Measurements from ENCODE around the gene ATOH1.

The ATOH1 gene, protein sequence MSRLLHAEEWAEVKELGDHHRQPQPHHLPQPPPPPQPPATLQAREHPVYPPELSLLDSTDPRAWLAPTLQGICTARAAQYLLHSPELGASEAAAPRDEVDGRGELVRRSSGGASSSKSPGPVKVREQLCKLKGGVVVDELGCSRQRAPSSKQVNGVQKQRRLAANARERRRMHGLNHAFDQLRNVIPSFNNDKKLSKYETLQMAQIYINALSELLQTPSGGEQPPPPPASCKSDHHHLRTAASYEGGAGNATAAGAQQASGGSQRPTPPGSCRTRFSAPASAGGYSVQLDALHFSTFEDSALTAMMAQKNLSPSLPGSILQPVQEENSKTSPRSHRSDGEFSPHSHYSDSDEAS

DNA sequence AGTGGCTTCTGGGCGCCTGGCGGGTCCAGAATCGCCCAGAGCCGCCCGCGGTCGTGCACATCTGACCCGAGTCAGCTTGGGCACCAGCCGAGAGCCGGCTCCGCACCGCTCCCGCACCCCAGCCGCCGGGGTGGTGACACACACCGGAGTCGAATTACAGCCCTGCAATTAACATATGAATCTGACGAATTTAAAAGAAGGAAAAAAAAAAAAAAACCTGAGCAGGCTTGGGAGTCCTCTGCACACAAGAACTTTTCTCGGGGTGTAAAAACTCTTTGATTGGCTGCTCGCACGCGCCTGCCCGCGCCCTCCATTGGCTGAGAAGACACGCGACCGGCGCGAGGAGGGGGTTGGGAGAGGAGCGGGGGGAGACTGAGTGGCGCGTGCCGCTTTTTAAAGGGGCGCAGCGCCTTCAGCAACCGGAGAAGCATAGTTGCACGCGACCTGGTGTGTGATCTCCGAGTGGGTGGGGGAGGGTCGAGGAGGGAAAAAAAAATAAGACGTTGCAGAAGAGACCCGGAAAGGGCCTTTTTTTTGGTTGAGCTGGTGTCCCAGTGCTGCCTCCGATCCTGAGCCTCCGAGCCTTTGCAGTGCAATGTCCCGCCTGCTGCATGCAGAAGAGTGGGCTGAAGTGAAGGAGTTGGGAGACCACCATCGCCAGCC lies at the start of gene ATOH1:
Gene ATOH1 (plus strand): TSS at position 422 of the 663 bp plus-strand sequence. CDS start 174 bp downstream, at position 596.
- Histone ChIP-seq H3K27me3 (ENCODE audit: low read length) (no peaks in the 10 kb centered on the region), H2AFZ (ENCODE audit: low read depth, low read length, severe bottlenecking) (no peak within 1 kb of the TSS), H3K79me2 (ENCODE audit: insufficient read depth, low read length) (no peaks in the 10 kb centered on the region), H3F3A (ENCODE audit: insufficient read depth) (no peaks in the 10 kb centered on the region), H4K20me1 (ENCODE audit: low read depth, low read length) (no peaks in the 10 kb centered on the region), H3K4me3 (ENCODE audit: insufficient read depth, low read length, poor library complexity, severe bottlenecking) (no peak within 1 kb of the TSS), H3K9me2 (replicated peaks; ENCODE audit: insufficient read depth, low read length) (no peaks in the 10 kb centered on the region), H3K9ac (ENCODE audit: low read length) (no peak within 1 kb of the TSS), H3K36me3 (ENCODE audit: low read length) (no peaks in the 10 kb centered on the region), H3K9me3 (ENCODE audit: insufficient read depth, low read length) (no peaks in the 10 kb centered on the region), H3K4me2 (ENCODE audit: low read depth, low read length, poor library complexity, severe bottlenecking) (no peak within 1 kb of the TSS), H3K27ac (ENCODE audit: low read depth, low read length) (no peak within 1 kb of the TSS)
- TF ChIP-seq, protein P1, sequence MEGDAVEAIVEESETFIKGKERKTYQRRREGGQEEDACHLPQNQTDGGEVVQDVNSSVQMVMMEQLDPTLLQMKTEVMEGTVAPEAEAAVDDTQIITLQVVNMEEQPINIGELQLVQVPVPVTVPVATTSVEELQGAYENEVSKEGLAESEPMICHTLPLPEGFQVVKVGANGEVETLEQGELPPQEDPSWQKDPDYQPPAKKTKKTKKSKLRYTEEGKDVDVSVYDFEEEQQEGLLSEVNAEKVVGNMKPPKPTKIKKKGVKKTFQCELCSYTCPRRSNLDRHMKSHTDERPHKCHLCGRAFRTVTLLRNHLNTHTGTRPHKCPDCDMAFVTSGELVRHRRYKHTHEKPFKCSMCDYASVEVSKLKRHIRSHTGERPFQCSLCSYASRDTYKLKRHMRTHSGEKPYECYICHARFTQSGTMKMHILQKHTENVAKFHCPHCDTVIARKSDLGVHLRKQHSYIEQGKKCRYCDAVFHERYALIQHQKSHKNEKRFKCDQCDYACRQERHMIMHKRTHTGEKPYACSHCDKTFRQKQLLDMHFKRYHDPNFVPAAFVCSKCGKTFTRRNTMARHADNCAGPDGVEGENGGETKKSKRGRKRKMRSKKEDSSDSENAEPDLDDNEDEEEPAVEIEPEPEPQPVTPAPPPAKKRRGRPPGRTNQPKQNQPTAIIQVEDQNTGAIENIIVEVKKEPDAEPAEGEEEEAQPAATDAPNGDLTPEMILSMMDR (IDR thresholded peaks at IDR 0.05; ENCODE audit: insufficient read depth, low read length, poor library complexity, severe bottlenecking), result no peak
- no peak for TF ChIP-seq EZH2phosphoT487 (conservative IDR thresholded peaks at IDR 0.05; ENCODE audit: low read length)

DNA sequence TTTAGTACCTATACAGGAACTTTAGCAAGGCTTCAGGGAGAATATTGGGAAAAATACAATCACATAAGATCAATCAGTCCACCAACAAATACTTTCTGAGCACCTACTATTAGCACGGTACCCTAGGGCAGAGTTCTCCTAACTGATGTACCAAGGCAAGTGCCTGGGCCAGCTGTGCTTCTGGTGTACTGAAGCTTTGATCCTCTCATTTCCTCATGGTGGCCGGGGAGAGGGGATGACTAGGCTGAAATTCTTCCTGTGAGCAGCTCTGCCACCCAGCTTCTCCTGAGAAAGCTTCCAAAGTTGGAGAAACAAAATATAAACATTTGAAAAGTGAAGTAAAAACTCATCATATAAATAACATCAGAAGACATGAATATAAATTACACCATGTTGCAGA lies 49.3 kb upstream of the ATOH1 start:
- H4K20me1 ChIP-seq (ENCODE audit: low read depth, low read length), result no peaks in the 10 kb centered on the region
- no peaks in the 10 kb centered on the region for H3K79me2 ChIP-seq (ENCODE audit: insufficient read depth, low read length)
- H2AFZ ChIP-seq (ENCODE audit: low read depth, low read length, severe bottlenecking), result no peak overlapping the region
- H3K9me3 ChIP-seq (ENCODE audit: insufficient read depth, low read length), result no peaks in the 10 kb centered on the region
- H3F3A ChIP-seq (ENCODE audit: insufficient read depth), result no peaks in the 10 kb centered on the region
- H3K9ac ChIP-seq (ENCODE audit: low read length), result no peak overlapping the region
- H3K27ac ChIP-seq (ENCODE audit: low read depth, low read length), result no peak overlapping the region
- H3K9me2 ChIP-seq (replicated peaks; ENCODE audit: insufficient read depth, low read length), result no peaks in the 10 kb centered on the region
- no peak overlapping the region for H3K4me2 ChIP-seq (ENCODE audit: low read depth, low read length, poor library complexity, severe bottlenecking)
- no peak overlapping the region for H3K4me3 ChIP-seq (ENCODE audit: insufficient read depth, low read length, poor library complexity, severe bottlenecking)
- TF ChIP-seq, protein P1 (IDR thresholded peaks at IDR 0.05; ENCODE audit: insufficient read depth, low read length, poor library complexity, severe bottlenecking), result no peak
- TF ChIP-seq EZH2phosphoT487 (conservative IDR thresholded peaks at IDR 0.05; ENCODE audit: low read length), result no peak
- no peaks in the 10 kb centered on the region for H3K27me3 ChIP-seq (ENCODE audit: low read length)
- no peaks in the 10 kb centered on the region for H3K36me3 ChIP-seq (ENCODE audit: low read length)

DNA sequence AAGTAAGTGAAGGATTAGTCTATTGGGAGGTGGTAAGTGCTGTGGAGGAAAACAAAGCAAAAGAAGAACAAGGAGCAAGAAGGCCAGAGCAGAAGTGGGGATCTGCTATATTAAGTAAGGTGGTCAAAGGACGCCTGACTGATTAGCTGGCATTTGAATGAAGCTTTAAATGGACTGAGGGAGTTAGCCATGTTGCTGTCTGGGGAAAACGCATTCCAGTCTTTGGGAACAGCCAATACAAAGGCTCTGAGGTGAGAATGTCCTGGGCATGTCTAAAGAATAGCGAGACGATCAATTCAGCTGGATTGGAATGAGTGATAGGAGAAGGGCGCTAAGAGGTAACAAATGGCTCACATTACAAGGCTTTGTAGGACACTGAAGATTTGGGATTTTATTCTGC lies 48.5 kb upstream of the ATOH1 start:
- Histone ChIP-seq H3K9ac (ENCODE audit: low read length) (no peak overlapping the region), H3K79me2 (ENCODE audit: insufficient read depth, low read length) (no peaks in the 10 kb centered on the region), H3F3A (ENCODE audit: insufficient read depth) (no peaks in the 10 kb centered on the region), H3K27me3 (ENCODE audit: low read length) (no peaks in the 10 kb centered on the region), H3K9me2 (replicated peaks; ENCODE audit: insufficient read depth, low read length) (no peaks in the 10 kb centered on the region), H2AFZ (ENCODE audit: low read depth, low read length, severe bottlenecking) (no peak overlapping the region), H3K4me2 (ENCODE audit: low read depth, low read length, poor library complexity, severe bottlenecking) (no peak overlapping the region), H4K20me1 (ENCODE audit: low read depth, low read length) (no peaks in the 10 kb centered on the region), H3K9me3 (ENCODE audit: insufficient read depth, low read length) (no peaks in the 10 kb centered on the region), H3K36me3 (ENCODE audit: low read length) (no peaks in the 10 kb centered on the region), H3K4me3 (ENCODE audit: insufficient read depth, low read length, poor library complexity, severe bottlenecking) (no peak overlapping the region), H3K27ac (ENCODE audit: low read depth, low read length) (no peak overlapping the region)
- TF ChIP-seq, protein P1 (IDR thresholded peaks at IDR 0.05; ENCODE audit: insufficient read depth, low read length, poor library complexity, severe bottlenecking), result no peak
- no peak for TF ChIP-seq EZH2phosphoT487 (conservative IDR thresholded peaks at IDR 0.05; ENCODE audit: low read length)

Data from SU-DHL-6 (cell line).